ENCODE measurements around the gene DPYD. TPM values are rescaled to one million over a fixed set of nuclear protein-coding genes. Genes with fewer than 3 reads are reported as not detected.

Gene DPYD
- total RNA-seq, 1 experiment from 2014 or later = 0.46 TPM

- Mint-ChIP-seq H3K9me3 (peaks cover 8% of the 10 kb centered on the region), H3K36me3 (peaks cover 8% of the 10 kb centered on the region), H3K27me3 (ENCODE audit: low read depth) (no peaks in the 10 kb centered on the region), H3K27ac (no peak overlapping the region), H3K4me1 (no peaks in the 10 kb centered on the region), H3K4me3 (no peak overlapping the region)
- no peak for DNase-seq (ENCODE audit: low spot score)
- TF ChIP-seq ZNF532 (CRISPR knock-in tag; IDR thresholded peaks at IDR 0.05; ENCODE audit: borderline replicate concordance) (no peak), ETV6 (CRISPR knock-in tag; IDR thresholded peaks at IDR 0.05) (no peak), ATF2 (CRISPR knock-in tag; IDR thresholded peaks at IDR 0.05; ENCODE audit: borderline replicate concordance, low read depth) (no peak), RORB (CRISPR knock-in tag; IDR thresholded peaks at IDR 0.05) (no peak), EMX1 (CRISPR knock-in tag; IDR thresholded peaks at IDR 0.05) (no peak), FOXK1 (CRISPR knock-in tag; IDR thresholded peaks at IDR 0.05) (no peak), FOXJ3 (CRISPR knock-in tag; IDR thresholded peaks at IDR 0.05; ENCODE audit: borderline replicate concordance) (no peak), SMAD3 (CRISPR knock-in tag; IDR thresholded peaks at IDR 0.05; ENCODE audit: borderline replicate concordance) (no peak)
- TF ChIP-seq, protein P1, sequence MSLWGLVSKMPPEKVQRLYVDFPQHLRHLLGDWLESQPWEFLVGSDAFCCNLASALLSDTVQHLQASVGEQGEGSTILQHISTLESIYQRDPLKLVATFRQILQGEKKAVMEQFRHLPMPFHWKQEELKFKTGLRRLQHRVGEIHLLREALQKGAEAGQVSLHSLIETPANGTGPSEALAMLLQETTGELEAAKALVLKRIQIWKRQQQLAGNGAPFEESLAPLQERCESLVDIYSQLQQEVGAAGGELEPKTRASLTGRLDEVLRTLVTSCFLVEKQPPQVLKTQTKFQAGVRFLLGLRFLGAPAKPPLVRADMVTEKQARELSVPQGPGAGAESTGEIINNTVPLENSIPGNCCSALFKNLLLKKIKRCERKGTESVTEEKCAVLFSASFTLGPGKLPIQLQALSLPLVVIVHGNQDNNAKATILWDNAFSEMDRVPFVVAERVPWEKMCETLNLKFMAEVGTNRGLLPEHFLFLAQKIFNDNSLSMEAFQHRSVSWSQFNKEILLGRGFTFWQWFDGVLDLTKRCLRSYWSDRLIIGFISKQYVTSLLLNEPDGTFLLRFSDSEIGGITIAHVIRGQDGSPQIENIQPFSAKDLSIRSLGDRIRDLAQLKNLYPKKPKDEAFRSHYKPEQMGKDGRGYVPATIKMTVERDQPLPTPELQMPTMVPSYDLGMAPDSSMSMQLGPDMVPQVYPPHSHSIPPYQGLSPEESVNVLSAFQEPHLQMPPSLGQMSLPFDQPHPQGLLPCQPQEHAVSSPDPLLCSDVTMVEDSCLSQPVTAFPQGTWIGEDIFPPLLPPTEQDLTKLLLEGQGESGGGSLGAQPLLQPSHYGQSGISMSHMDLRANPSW (CRISPR knock-in tag; conservative IDR thresholded peaks at IDR 0.05; ENCODE audit: low read depth) = no peak
- TF ChIP-seq, protein P2, sequence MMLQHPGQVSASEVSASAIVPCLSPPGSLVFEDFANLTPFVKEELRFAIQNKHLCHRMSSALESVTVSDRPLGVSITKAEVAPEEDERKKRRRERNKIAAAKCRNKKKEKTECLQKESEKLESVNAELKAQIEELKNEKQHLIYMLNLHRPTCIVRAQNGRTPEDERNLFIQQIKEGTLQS (CRISPR knock-in tag; conservative IDR thresholded peaks at IDR 0.05) = no peak
- CTCF ChIA-PET = no interaction called here
- POLR2A ChIA-PET = no interaction called here
- ATAC-seq = no peak
Measured at GRCh38 chr1:97845805-97846204, 75.0 kb downstream of the DPYD start.

GRCh38 chr1:97844552-97845089 is 76.2 kb downstream of the DPYD start:
- no peak overlapping the region for H3K4me3 Mint-ChIP-seq
- peaks cover 8% of the 10 kb centered on the region for H3K36me3 Mint-ChIP-seq
- H3K9me3 Mint-ChIP-seq = peaks cover 8% of the 10 kb centered on the region
- TF ChIP-seq TP53 (CRISPR knock-in tag; IDR thresholded peaks at IDR 0.05) = no peak
- no peak for TF ChIP-seq ZNF416 (CRISPR knock-in tag; IDR thresholded peaks at IDR 0.05)
- TF ChIP-seq MYBL2 (CRISPR knock-in tag; IDR thresholded peaks at IDR 0.05) = no peak
- no peak for TF ChIP-seq ZNF138 (CRISPR knock-in tag; conservative IDR thresholded peaks at IDR 0.05)
- TF ChIP-seq, protein P3, sequence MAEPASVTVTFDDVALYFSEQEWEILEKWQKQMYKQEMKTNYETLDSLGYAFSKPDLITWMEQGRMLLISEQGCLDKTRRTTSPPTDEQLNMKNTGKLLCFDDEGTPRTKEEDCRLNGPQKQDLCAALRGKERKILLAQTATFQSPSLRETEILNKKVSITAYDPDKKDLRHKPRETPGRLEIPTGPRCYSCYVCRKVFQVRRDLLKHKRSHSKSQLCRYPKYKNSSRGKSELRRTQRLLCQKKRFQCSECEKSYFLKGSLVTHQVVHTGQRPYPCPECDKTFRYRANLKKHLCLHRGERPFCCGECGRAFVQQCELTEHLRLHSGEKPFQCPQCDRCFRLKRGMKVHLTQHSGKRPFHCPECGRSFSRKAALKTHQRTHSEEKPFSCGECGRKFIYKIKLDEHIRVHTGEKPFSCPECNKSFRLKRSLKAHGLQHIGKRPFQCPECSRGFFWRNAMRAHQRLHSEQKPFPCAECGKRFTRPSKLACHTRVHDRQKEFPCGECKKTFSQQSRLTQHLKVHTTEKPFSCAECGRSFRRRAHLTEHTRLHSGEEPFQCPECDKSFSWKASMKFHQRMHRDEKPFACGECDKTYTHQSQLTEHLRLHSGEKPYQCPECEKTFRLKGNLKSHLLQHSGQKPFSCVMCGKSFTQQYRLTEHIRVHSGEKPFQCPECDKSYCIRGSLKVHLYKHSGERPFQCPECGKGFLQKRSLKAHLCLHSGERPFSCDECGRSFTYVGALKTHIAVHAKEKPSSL (CRISPR knock-in tag; conservative IDR thresholded peaks at IDR 0.05) = no peak
- no peak for TF ChIP-seq ESRRA (CRISPR knock-in tag; IDR thresholded peaks at IDR 0.05; ENCODE audit: borderline replicate concordance)
- TF ChIP-seq, protein P4, sequence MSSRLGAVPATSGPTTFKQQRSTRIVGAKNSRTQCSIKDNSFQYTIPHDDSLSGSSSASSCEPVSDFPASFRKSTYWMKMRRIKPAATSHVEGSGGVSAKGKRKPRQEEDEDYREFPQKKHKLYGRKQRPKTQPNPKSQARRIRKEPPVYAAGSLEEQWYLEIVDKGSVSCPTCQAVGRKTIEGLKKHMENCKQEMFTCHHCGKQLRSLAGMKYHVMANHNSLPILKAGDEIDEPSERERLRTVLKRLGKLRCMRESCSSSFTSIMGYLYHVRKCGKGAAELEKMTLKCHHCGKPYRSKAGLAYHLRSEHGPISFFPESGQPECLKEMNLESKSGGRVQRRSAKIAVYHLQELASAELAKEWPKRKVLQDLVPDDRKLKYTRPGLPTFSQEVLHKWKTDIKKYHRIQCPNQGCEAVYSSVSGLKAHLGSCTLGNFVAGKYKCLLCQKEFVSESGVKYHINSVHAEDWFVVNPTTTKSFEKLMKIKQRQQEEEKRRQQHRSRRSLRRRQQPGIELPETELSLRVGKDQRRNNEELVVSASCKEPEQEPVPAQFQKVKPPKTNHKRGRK (CRISPR knock-in tag; IDR thresholded peaks at IDR 0.05; ENCODE audit: borderline replicate concordance) = no peak
- TF ChIP-seq NR3C1 (CRISPR knock-in tag; conservative IDR thresholded peaks at IDR 0.05; ENCODE audit: low read depth) = no peak
- POLR2A ChIA-PET = no interaction called here
- CTCF ChIA-PET = no interaction called here
- H3K27ac Mint-ChIP-seq = no peak overlapping the region
- ATAC-seq = no peak
- H3K4me1 Mint-ChIP-seq = no peaks in the 10 kb centered on the region
- no peak for DNase-seq (ENCODE audit: low spot score)
- H3K27me3 Mint-ChIP-seq (ENCODE audit: low read depth) = no peaks in the 10 kb centered on the region

Measured in WTC11 (cell line).